GM13977 (cell line): Measurements from ENCODE around the gene CA5A.
"Not testable (repeated sequence)": the region's sequence is repeated elsewhere in the genome, so short reads cannot be mapped to it uniquely, and the experiment has no call there.

Experiments used
- DNase-seq: peaks from one replicate; pipeline ENCODE4 v3.0.0; 2012; ENCODE audit warnings: low spot score
- in situ Hi-C: fragments of 300-500 bp; cut with MboI; formaldehyde crosslinking; loops from one replicate; pipeline ENCODE4 v1.12.0; 2022; ENCODE audit warnings: low sequenced_read_pairs, low pct_unique_long_range_greater_than_20kb, mixed read lengths, inconsistent platforms; ENCODE audit not compliant: unreplicated experiment
- TF ChIP-seq, protein P1 (sequence below): IDR thresholded peaks from 2 replicates; pipeline ENCODE4 v1.5.1; 2012; ENCODE audit warnings: mild to moderate bottlenecking, control low read depth; ENCODE audit not compliant: insufficient read depth; ENCODE audit errors: extremely low read depth, missing control alignments

Gene CA5A

DNA sequence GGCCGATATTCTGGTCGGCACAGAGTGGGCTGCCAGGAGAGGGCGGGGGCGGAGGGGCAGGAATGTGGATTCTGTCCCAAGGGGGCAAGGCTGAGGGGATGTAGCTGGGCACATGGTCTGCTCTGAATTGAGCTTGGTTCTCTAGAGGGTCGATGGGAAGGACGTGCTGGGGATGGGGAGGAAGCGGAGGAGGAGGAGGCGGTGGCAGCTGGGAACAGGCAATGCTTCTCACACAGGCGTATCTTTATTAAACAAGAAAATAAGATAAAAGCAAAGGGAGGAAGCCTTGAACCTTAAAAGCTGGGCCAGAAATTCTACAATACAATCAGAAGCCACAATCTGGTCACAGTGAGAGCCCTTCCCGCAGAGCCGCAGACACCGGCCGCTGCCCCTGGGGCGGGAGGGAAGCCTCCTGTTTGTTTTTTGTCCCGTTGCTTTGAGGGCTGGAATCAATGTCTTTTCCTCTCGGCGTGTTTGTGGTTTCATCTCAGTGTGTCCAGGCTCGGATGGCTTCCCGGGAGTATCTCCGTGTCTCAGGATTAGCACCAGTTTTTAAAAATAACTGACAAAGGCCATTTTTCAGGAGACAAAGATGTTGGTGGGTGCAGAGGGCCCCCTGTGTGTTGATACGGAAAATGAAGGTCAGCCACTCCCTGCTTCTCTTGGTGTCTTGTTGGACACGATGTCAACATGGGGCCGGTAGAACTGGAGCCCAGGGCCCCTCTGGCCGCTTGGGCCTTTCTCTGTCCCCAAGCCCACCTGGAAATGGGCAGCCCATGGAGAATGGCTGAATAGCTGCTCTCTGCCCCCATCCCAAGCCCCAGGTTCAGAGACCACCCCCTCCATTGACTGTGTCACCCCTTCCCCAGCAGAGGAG, 54.8 kb downstream of the CA5A start:
- TF ChIP-seq, protein P1, sequence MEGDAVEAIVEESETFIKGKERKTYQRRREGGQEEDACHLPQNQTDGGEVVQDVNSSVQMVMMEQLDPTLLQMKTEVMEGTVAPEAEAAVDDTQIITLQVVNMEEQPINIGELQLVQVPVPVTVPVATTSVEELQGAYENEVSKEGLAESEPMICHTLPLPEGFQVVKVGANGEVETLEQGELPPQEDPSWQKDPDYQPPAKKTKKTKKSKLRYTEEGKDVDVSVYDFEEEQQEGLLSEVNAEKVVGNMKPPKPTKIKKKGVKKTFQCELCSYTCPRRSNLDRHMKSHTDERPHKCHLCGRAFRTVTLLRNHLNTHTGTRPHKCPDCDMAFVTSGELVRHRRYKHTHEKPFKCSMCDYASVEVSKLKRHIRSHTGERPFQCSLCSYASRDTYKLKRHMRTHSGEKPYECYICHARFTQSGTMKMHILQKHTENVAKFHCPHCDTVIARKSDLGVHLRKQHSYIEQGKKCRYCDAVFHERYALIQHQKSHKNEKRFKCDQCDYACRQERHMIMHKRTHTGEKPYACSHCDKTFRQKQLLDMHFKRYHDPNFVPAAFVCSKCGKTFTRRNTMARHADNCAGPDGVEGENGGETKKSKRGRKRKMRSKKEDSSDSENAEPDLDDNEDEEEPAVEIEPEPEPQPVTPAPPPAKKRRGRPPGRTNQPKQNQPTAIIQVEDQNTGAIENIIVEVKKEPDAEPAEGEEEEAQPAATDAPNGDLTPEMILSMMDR: no peak
- in situ Hi-C loops: no loop called here
- no peak for DNase-seq

DNA sequence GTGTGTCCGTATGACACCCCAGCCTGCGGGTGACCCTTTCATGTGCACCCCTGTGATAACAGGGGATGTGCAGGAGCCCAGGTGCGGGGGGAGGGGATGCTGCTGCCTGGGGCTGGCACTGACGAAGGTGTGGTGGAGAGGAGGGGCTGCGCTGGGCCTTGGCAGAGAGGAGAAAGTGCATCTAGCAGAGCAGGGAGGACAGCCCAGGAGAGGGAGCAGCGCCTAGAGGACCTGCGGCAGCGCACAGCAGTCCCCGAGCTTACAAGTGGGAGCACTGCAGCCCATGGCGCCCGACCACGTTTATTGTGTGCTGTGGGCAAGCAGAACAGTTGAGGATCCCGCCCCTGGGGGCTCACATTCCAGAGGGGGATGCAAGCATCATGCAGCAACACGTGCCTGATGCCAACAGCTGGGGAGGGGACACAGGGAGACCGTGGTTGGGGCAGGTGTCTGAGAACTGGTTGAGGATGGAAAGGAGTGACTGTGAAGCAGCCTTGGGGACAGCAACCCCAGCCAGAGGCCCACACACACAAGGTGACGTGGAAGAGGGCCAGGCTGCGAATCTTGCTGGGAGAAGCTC, 56.1 kb downstream of the CA5A start:
- no peak for DNase-seq
- TF ChIP-seq, protein P1: no peak
- in situ Hi-C loops: no loop called here

DNA sequence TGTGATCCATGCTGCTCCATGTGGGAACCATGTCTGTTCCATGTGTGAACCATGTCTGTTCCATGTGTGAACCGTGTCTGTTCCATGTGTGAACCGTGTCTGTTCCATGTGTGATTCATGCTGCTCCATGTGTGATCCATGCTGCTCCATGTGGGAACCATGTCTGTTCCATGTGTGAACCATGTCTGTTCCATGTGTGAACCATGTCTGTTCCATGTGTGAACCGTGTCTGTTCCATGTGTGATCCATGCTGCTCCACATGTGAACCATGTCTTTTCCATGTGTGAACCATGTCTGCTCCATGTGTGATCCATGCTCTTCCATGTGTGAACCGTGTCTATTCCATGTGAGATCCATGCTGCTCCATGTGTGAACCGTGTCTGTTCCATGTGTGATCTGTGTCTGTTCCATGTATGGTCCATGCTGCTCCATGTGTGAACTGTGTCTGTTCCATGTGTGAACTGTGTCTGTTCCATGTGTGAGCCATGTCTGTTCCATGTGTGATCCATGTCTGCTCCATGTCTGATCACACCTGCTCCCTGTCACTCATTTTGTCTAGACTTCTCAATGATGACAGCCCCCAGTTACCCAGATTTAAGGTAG, 56.8 kb downstream of the CA5A start:
- in situ Hi-C loops: not testable (repeated sequence)

DNA sequence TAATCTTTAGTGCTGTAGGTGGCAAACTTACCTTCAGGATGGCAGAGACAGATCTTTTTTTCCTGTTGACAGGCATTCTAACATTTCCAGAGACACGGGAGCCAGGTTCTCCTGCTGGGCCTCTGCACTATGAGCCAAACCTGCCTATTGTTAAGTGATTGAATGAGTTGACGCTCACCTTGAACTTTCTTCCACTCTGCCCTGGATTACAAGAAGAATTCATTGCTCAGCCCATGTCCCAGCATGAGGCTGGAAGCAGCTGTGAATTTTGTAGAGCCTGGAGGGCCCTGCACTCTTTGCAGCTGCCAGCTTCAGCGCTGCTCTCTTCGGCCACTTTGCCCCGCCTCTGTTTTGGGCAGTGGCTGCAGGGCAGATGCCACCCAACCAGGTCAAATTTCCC, 57.6 kb downstream of the CA5A start:
- TF ChIP-seq, protein P1: no peak
- in situ Hi-C loops: no loop called here
- DNase-seq: no peak

More for the DNA sequence above, 56.8 kb downstream of the CA5A start:
- not testable (repeated sequence) for DNase-seq

DNA sequence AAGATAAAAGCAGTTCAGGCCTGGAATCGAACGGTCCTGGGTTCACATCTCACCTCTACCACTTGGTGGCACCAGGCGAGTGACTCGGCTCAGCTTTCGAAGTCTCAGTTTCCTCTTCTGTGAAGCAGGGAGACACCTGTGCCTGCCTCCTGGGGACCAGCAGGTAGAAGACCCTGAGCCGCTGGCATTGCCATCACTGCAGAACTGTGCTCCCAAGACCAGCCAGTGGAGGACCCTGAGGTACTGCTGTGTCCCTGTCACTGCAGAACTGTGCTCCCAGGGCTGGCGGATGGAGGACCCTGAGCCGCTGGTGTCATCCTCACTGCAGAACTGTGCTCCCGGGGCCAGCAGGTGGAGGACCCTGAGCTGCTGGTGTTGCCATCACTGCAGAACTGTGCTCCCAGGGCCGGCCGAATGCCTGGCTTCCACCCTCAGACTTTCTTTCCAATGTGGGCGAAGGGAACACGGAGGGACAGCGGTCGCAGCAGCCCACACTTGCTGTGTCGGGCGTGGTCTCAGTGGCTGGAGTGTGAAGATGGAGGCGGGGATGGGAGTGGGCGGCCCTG, 58.3 kb downstream of the CA5A start:
- TF ChIP-seq, protein P1: peak; percentile 54
- in situ Hi-C loops: no loop called here
- no peak for DNase-seq

DNA sequence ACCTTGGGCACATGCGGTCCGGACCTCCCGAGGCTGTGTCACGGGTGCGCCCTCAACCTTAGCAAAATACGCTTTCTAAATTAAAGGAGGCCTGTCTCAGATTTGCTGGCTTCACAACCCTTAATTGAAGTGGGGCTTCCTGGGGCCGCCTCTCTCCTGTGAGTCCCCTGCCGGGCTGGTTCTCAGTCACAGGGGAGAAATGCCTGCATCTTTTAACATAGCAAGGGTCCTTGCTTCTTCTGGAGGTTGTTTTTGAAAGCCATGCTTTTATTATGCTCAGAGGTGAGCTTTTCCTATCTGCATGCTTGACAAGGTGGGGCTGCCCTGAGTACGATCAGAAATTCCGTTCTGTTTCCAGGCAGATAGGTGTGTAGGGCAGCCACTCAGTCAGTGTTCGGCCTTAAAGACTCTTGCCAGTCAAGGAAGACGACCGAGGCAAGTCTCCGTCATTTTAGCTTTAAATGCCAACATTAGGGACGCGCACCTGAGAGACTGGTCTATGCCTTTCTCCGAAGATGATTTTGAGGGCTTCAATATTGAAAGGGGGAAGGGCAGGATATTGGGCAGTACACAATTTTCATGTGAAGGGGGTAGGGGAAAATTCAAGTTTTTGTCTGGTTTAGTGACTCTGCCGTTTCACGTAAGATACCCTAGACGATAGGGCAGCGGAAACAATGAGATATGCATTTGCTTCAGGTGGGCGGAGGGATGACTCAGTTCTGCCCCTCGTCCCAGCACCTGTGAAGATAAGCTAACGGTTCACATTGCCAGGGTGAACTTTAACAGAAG, 61.5 kb downstream of the CA5A start:
- peak; percentile 53 for DNase-seq
- TF ChIP-seq, protein P1: no peak
- in situ Hi-C loops: no loop called here

DNA sequence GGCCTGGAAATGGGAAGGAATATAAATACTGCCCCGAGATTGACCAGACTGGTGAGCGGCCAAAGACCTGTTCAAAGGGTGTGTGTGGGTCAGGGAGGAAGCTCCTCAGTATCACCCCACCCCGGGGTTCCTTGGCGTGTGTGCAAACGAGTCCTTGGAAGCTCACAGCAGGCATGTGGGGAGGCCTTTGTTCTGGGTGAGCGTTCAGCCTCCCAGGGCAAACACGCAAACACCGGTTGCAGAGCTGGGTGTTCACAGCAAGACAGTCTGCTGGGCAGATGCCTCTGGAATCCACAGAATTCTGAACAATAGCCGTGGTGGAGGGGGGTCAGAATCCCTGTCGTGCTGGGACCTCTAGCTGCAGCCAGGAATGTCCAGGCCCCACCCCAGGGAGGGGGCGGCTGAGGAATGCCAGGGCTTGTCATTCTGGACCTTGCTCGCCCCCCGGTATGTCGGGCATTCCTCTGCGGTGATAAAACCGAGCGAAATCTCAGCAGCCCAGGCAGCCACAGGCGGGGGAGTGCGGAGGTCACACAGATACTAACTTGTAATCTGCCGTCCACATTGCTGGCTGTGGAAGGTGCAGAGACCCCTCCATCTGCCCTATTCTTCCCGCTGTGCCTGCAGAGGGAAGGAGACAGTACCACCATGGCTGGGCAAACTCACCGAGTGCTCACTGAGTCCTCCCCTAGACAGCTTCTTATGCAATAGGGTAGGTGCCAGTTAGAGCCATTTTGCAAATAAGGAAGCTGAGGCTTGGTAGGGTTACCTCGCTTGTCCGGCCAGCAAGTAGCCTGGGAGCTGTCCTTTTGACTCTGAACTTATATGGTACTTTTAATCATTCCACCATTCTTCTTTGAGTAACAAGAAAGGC, 65.7 kb downstream of the CA5A start:
- in situ Hi-C loops, DNase-seq: not testable (repeated sequence)

DNA sequence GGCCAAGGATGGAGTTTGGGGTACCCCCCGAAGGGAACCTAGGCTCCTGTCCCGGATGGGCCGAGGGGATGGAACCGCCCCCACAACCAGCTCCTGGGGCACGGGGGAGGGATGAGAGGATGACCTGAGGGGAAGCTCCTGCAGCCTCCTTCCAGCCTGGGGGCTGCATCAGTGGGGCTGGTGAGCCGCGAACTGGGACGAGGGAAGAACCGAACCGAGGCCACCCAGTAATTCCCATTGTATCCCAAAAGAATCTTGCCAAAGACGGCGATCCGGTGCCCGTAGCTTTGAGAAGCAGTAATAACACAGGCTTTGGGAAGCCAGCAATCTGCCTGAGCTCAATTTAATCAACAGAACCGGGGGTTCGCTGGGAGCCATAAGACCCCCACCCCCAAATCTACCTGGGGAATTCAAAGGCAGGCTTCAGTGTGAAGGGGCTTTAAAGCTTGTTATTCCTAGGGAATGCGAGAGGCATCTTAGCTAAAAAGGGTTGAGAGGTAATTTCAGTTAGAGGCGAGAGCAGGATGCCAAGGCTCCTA, 66.4 kb downstream of the CA5A start:
- in situ Hi-C loops, DNase-seq: not testable (repeated sequence)

DNA sequence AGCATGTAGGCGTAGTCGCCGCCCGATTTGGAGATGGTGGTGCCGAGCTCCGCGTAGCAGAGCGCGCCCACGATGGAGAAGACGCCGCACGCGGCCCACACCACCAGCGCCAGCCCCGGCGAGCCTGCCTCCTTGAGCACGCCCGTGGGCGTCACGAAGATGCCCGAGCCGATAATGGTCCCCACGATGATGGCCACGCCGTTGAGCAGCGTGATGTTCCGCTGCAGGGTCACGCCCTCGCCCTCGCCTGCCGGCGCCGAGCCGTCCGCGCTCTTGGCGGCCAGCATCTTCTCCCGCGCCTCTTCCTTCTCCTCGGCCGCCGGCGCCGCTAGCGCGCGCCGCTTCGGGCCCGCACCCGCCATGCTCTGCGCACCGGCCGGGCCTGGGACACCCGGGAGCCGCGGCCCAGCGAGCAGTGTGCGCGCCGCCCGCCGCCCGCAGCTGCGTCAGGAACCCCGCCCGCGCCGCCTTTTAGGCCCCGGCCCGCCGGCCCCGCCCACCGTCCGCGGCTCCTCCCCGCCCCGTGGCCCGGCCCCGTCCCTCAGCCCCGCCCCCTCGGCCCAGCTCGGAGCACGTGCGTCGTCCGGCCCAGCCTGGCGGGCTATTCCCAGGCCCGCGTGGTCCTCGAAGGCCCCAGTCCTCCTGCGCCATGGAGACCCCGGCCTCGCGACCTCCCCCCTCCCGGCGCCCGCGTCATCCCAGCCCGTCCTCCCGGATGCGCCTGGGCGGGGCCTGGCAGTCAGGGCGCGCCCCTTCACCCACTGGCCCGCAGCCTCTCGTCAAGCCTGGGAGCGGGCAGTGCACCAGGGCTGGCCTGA, 67.1 kb downstream of the CA5A start, which contains the start of gene SLC7A5:
Gene SLC7A5, minus strand, starts transcription at position 447 of the 818 bp plus-strand sequence. Its CDS starts 85 bp downstream, at position 362.
- in situ Hi-C loops: not testable (repeated sequence)
- peak; percentile 82 for DNase-seq
